Liver (tissue), 2 donors: ENCODE data around the gene CYP4V2.

ENCODE experiments used
- REST ChIP-seq: IDR thresholded peaks from 2 replicates; pipeline ENCODE4 v1.6.1; 2016; ENCODE audit warnings: antibody characterized with exemption, mild to moderate bottlenecking
- YY1 ChIP-seq: IDR thresholded peaks from 2 replicates; pipeline ENCODE4 v1.6.1; 2016; ENCODE audit warnings: antibody characterized with exemption, mild to moderate bottlenecking
- TF ChIP-seq, protein P1 (sequence below): fragments of 150-350 bp; IDR thresholded peaks from 2 replicates; pipeline ENCODE4 v1.5.1; 2017; ENCODE audit warnings: improper control_type of control experiment, low read depth, low read length; ENCODE audit not compliant: missing input control
- TF ChIP-seq, protein P2 (sequence below): IDR thresholded peaks from 2 replicates; pipeline ENCODE4 v1.6.1; 2016; ENCODE audit warnings: antibody characterized with exemption
- donor health status: healthy.

DNA sequence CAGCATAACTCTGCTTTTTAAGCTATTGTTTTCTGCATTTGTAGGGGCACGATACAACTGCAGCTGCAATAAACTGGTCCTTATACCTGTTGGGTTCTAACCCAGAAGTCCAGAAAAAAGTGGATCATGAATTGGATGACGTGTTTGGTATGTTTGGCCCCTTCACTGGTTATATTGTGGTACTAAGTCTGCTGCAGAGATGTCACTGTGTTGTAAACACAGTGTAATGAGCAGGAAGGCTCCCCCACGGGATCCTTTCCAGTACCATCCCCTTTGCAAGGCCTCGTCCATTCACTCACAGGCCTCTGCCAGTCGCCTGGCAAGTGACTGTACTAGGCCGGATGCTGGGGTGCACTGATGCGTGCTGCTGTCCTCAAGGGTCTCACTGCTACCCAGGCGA lies 13.8 kb downstream of the CYP4V2 start:
- TF ChIP-seq, protein P1, sequence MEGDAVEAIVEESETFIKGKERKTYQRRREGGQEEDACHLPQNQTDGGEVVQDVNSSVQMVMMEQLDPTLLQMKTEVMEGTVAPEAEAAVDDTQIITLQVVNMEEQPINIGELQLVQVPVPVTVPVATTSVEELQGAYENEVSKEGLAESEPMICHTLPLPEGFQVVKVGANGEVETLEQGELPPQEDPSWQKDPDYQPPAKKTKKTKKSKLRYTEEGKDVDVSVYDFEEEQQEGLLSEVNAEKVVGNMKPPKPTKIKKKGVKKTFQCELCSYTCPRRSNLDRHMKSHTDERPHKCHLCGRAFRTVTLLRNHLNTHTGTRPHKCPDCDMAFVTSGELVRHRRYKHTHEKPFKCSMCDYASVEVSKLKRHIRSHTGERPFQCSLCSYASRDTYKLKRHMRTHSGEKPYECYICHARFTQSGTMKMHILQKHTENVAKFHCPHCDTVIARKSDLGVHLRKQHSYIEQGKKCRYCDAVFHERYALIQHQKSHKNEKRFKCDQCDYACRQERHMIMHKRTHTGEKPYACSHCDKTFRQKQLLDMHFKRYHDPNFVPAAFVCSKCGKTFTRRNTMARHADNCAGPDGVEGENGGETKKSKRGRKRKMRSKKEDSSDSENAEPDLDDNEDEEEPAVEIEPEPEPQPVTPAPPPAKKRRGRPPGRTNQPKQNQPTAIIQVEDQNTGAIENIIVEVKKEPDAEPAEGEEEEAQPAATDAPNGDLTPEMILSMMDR, result no peak
- TF ChIP-seq YY1 (no peak), REST (no peak)
- TF ChIP-seq, protein P2, sequence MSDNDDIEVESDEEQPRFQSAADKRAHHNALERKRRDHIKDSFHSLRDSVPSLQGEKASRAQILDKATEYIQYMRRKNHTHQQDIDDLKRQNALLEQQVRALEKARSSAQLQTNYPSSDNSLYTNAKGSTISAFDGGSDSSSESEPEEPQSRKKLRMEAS, result no peak
